HepG2 (cell line): Measurements from ENCODE around the gene TEK. TPM values are rescaled to one million over a fixed set of nuclear protein-coding genes. Genes with fewer than 3 reads are reported as not detected.

ENCODE experiments used
- ATAC-seq: fragments of 200-7000 bp; cut with Tn5 transposase; 3 replicates; pipeline ENCODE4 v1.9.1; 2020; ENCODE audit warnings: mild to moderate bottlenecking, moderate library complexity
- BruUV-seq: library from RNA; stranded (reverse); fragments of 400-500 nt; replicated peaks from 2 replicates; lab custom pipeline; 2021; lab: Mats Ljungman, UMichigan
- CTCF ChIA-PET: fragments of 300-600 bp; formaldehyde crosslinking; extraction: SDS; loops from one replicate; lab custom pipeline; 2021; ENCODE audit warnings: low total read pairs, inconsistent platforms, low intra/inter-chr PET ratio; lab: Yijun Ruan, JAX
- POLR2A ChIA-PET: fragments of 350-600 bp; sonication (Branson Sonifier 250); formaldehyde crosslinking; loops from one replicate; lab custom pipeline; 2020; ENCODE audit warnings: antibody characterized with exemption, inconsistent platforms; lab: Yijun Ruan, JAX
- DNase-seq: peaks from one replicate; pipeline ENCODE4 v3.0.0-alpha.2; 2015; ENCODE audit warnings: low spot score
- FAIRE-seq: peaks from 3 replicates; lab custom pipeline; 2011; peaks lifted over from hg19 to GRCh38; lab: Jason Lieb, UNC
- H2AFZ ChIP-seq: one replicate; pipeline ENCODE4 v1.6.1; 2011; ENCODE audit warnings: low read length, inconsistent platforms
- H3K27ac ChIP-seq: fragments of 300-600 bp; 3 replicates; pipeline ENCODE4 v1.8.0; 2011; ENCODE audit warnings: mixed run types, mild to moderate bottlenecking, mixed read lengths, low read length, inconsistent platforms; ENCODE audit not compliant: insufficient read depth; ENCODE audit errors: extremely low read length
- H3K27me3 ChIP-seq, 2 experiments: fragments of 200-600 bp in 1 of 2; 2 replicates in 1 of 2; 3 replicates in 1 of 2; pipeline versions ENCODE4 v1.6.0 to v1.8.0; 2011; ENCODE audit warnings: low read length in 2 of 2, mild to moderate bottlenecking in 2 of 2, moderate library complexity in 2 of 2, inconsistent platforms in 1 of 2; ENCODE audit not compliant: insufficient read depth in 2 of 2, control insufficient read depth in 1 of 2
- H3K36me3 ChIP-seq, 2 experiments: fragments of 200-600 bp in 1 of 2; replicated peaks in 1 of 2; 2 replicates in 1 of 2; 3 replicates in 1 of 2; pipeline versions ENCODE4 v1.5.1 to v1.8.0; 2011; ENCODE audit warnings: low read length in 2 of 2, inconsistent platforms in 1 of 2; ENCODE audit not compliant: insufficient read depth in 2 of 2, control insufficient read depth in 1 of 2
- H3K4me1 ChIP-seq: 2 replicates; pipeline ENCODE4 v1.5.1; 2012; ENCODE audit warnings: low read length, inconsistent platforms; ENCODE audit not compliant: insufficient read depth
- H3K4me2 ChIP-seq: 2 replicates; pipeline ENCODE4 v1.6.0; 2011; ENCODE audit warnings: low read depth, low read length, inconsistent platforms
- H3K4me3 ChIP-seq, 3 experiments: fragments of 200-600 bp in 1 of 3; sonication (generic), shearing (Covaris generic) in 1 of 3; replicated peaks in 1 of 3; 2 replicates each; pipeline ENCODE4 v1.5.1; 2011 to 2016; ENCODE audit warnings: low read length in 3 of 3, inconsistent platforms in 2 of 3, low read depth in 2 of 3, mild to moderate bottlenecking in 2 of 3, control low read depth in 1 of 3, mixed read lengths in 1 of 3; ENCODE audit not compliant: insufficient read depth in 1 of 3
- H3K79me2 ChIP-seq: one replicate; pipeline ENCODE4 v1.6.1; 2011; ENCODE audit warnings: low read length, inconsistent platforms; ENCODE audit not compliant: insufficient read depth
- H3K9ac ChIP-seq: 2 replicates; pipeline ENCODE4 v1.6.0; 2011; ENCODE audit warnings: mild to moderate bottlenecking, low read depth, low read length, inconsistent platforms; ENCODE audit not compliant: insufficient read depth
- H3K9me3 ChIP-seq: 2 replicates; pipeline ENCODE4 v1.5.1; 2012; ENCODE audit warnings: mild to moderate bottlenecking, low read length
- H4K20me1 ChIP-seq: 2 replicates; pipeline ENCODE4 v1.6.0; 2011; ENCODE audit warnings: inconsistent platforms, mild to moderate bottlenecking, low read length, moderate library complexity; ENCODE audit not compliant: insufficient read depth
- CEBPZ ChIP-seq: IDR thresholded peaks from 2 replicates; pipeline ENCODE4 v1.6.1; 2012; ENCODE audit warnings: low read length, improper control_type of control experiment
- CSRNP1 ChIP-seq: sonication (generic); formaldehyde crosslinking; IDR thresholded peaks from 2 replicates; pipeline ENCODE4 v1.8.1; 2023; ENCODE audit warnings: mild to moderate bottlenecking, missing genetic modification reagents
- ELF1 ChIP-seq: sonication (generic); formaldehyde crosslinking; IDR thresholded peaks from 2 replicates; pipeline ENCODE4 v1.4.0; 2020; ENCODE audit warnings: missing genetic modification reagents
- HOXD1 ChIP-seq: sonication (generic); formaldehyde crosslinking; IDR thresholded peaks from 2 replicates; pipeline ENCODE4 v1.5.0; 2020; ENCODE audit warnings: missing genetic modification reagents
- KDM4B ChIP-seq: sonication (generic); formaldehyde crosslinking; IDR thresholded peaks from 2 replicates; pipeline ENCODE4 v1.4.0; 2020; ENCODE audit warnings: missing genetic modification reagents
- MBNL3 ChIP-seq: fragments of 250-450 bp; sonication (Bioruptor Pico); conservative IDR thresholded peaks from 2 replicates; pipeline ENCODE4 v1.8.0; 2022; ENCODE audit warnings: mild to moderate bottlenecking, inconsistent platforms
- ONECUT2 ChIP-seq: sonication (generic); formaldehyde crosslinking; IDR thresholded peaks from 2 replicates; pipeline ENCODE4 v1.4.0; 2020; ENCODE audit warnings: missing genetic modification reagents
- PLRG1 ChIP-seq: fragments of 450-650 bp; conservative IDR thresholded peaks from 2 replicates; pipeline ENCODE4 v1.6.1; 2016
- ZNF670 ChIP-seq: sonication (generic); formaldehyde crosslinking; IDR thresholded peaks from 2 replicates; pipeline ENCODE4 v1.8.0; 2022; ENCODE audit warnings: mild to moderate bottlenecking, missing genetic modification reagents, borderline replicate concordance
- ZNF703 ChIP-seq: sonication (generic); formaldehyde crosslinking; IDR thresholded peaks from 2 replicates; pipeline ENCODE4 v1.5.1; 2020; ENCODE audit warnings: missing genetic modification reagents, mild to moderate bottlenecking, moderate library complexity, borderline replicate concordance
- WGBS: methylation state at CpG from one replicate; pipeline ENCODE4 v1.1.6; 2017; ENCODE audit warnings: low lambda C conversion rate; 5-methylcytosine and 5-hydroxymethylcytosine counted together
- in situ Hi-C: cut with HindIII; loops from 2 replicates; pipeline ENCODE4 v1.10.0; 2017; ENCODE audit warnings: low pct_unique_long_range_greater_than_20kb; ENCODE audit not compliant: extremely low pct_ligation_motif_present
- intact Hi-C: fragments of 100-400 bp; cut with micrococcal nuclease; formaldehyde crosslinking; loops from one replicate; pipeline ENCODE4 v1.10.0; 2022; ENCODE audit not compliant: unreplicated experiment
- polyA plus RNA-seq, 8 experiments: library from polyadenylated mRNA; depleted of rRNA in 3 of 8; stranded (reverse) in 7 of 8; unstranded in 1 of 8; fragments of >200 nt; fragmentation: Illumina TruSeq in 4 of 8; extraction: Trizol in 4 of 8; gene quantifications; 2 replicates each; pipeline versions ENCODE4 v1.2.1 to v1.2.3, GENCODE V29; 2011 to 2016; ENCODE audit warnings: low read depth in 4 of 8, missing spikeins in 1 of 8, mixed read lengths in 1 of 8; ENCODE audit not compliant: insufficient read depth in 1 of 8
- total RNA-seq, 5 experiments: library from RNA; depleted of rRNA; stranded (reverse); fragments of >200 nt; fragmentation: Illumina TruSeq; extraction: Trizol; gene quantifications; 2 replicates each; pipeline ENCODE4 v1.2.3, GENCODE V29; 2016; ENCODE audit warnings: low read depth in 1 of 5
- TF ChIP-seq, protein P1 (sequence below): sonication (generic); formaldehyde crosslinking; IDR thresholded peaks from 2 replicates; pipeline ENCODE4 v1.4.0; 2020; ENCODE audit warnings: missing genetic modification reagents
- TF ChIP-seq, protein P2 (sequence below): sonication (generic); formaldehyde crosslinking; IDR thresholded peaks from 2 replicates; pipeline ENCODE4 v1.4.0; 2020; ENCODE audit warnings: missing genetic modification reagents, borderline replicate concordance

TEK gene
- total and polyA plus RNA-seq, 2 of the 13 experiments (the other 11 are each of a cell fraction or from before 2014, with no cell fraction given) = not detected

- Histone ChIP-seq H3K9ac (no peak overlapping the region), H3K36me3 (no peaks in the 10 kb centered on the region), H4K20me1 (no peaks in the 10 kb centered on the region), H3K9me3 (no peaks in the 10 kb centered on the region), H3K79me2 (no peaks in the 10 kb centered on the region), H3K4me3 (no peak overlapping the region), H2AFZ (no peak overlapping the region), H3K4me1 (no peaks in the 10 kb centered on the region), H3K27ac (no peak overlapping the region), H3K27me3 (0 out of 5 replicates have a peak, but pooled peaks cover 0 to 5% of the 10 kb centered on the region in 2 experiments), H3K4me2 (no peak overlapping the region)
- ChIA-PET CTCF (no interaction called here), POLR2A (no interaction called here)
- in situ Hi-C loops (no loop called here), intact Hi-C loops (no loop called here)
- FAIRE-seq (no peak), ATAC-seq (no peak), DNase-seq (no peak)
- TF ChIP-seq KDM4B (CRISPR knock-in tag) (no peak), ZNF670 (no peak), PLRG1 (no peak), HOXD1 (no peak), ZNF703 (CRISPR knock-in tag) (no peak), CSRNP1 (CRISPR knock-in tag) (no peak), ELF1 (CRISPR knock-in tag) (no peak), MBNL3 (CRISPR knock-in tag) (no peak), CEBPZ (no peak), ONECUT2 (CRISPR knock-in tag) (no peak)
- TF ChIP-seq, protein P1, sequence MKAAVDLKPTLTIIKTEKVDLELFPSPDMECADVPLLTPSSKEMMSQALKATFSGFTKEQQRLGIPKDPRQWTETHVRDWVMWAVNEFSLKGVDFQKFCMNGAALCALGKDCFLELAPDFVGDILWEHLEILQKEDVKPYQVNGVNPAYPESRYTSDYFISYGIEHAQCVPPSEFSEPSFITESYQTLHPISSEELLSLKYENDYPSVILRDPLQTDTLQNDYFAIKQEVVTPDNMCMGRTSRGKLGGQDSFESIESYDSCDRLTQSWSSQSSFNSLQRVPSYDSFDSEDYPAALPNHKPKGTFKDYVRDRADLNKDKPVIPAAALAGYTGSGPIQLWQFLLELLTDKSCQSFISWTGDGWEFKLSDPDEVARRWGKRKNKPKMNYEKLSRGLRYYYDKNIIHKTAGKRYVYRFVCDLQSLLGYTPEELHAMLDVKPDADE = no peak
- TF ChIP-seq, protein P2, sequence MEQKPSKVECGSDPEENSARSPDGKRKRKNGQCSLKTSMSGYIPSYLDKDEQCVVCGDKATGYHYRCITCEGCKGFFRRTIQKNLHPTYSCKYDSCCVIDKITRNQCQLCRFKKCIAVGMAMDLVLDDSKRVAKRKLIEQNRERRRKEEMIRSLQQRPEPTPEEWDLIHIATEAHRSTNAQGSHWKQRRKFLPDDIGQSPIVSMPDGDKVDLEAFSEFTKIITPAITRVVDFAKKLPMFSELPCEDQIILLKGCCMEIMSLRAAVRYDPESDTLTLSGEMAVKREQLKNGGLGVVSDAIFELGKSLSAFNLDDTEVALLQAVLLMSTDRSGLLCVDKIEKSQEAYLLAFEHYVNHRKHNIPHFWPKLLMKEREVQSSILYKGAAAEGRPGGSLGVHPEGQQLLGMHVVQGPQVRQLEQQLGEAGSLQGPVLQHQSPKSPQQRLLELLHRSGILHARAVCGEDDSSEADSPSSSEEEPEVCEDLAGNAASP (CRISPR knock-in tag) = no peak
- WGBS = 0% methylated on average over 1 of the region's 1 CpG
- BruUV-seq = no TSS peak
Measured at GRCh38 chr9:27193886-27194285, 84.9 kb downstream of the TEK start.
